GM21529 (cell line): ENCODE results near the gene DACT3.

ENCODE experiments used
- ATAC-seq: cut with Tn5 transposase; IDR thresholded peaks from one replicate; pipeline ENCODE4 v1.9.1; 2021; ENCODE audit not compliant: unreplicated experiment

DACT3 gene

DNA sequence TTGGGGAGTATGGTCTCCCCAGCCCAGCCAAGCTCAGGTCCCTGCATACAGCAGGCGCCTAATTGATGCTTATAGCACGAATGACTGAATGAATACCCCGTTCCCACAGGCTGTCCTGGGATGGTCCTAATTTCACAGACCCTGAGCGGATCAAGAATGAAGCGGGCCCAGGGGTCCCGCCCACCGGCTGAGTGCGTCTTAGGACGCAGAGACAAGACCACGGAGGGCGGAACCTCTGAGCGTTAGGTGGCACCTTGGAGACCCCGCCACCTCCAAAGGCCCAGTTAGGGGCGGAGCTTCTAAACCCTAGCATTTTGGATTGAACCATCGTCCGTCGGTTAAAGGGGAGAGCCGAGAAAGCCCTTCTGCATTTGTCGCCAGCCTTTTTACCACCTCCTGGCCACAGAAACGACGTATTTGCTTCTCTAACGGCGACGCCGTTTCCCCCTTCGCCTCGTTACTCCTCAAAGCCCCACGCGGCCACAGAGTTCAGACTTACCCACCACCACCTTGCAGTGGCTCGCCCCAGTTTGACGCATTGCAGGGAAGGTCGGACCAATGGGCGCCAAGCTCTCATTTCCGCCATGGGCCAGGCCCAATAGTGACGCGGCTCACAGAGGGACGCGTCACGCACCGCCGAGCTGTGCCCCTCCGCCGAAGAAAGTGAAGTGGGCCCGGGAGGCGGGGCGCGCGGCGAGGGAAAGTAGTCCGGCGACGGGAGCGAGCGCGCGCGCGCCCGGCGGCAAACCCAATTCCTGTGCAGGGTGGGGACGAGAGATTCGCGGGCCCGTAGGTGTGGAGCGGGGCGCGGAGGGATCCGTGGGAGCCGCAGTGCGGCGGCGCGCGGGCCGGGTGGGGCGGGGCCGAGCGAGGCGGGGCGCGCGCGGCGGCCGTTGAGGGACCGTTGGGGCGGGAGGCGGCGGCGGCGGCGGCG lies 60.3 kb downstream of the DACT3 start:
- peak; percentile 78 for ATAC-seq

DNA sequence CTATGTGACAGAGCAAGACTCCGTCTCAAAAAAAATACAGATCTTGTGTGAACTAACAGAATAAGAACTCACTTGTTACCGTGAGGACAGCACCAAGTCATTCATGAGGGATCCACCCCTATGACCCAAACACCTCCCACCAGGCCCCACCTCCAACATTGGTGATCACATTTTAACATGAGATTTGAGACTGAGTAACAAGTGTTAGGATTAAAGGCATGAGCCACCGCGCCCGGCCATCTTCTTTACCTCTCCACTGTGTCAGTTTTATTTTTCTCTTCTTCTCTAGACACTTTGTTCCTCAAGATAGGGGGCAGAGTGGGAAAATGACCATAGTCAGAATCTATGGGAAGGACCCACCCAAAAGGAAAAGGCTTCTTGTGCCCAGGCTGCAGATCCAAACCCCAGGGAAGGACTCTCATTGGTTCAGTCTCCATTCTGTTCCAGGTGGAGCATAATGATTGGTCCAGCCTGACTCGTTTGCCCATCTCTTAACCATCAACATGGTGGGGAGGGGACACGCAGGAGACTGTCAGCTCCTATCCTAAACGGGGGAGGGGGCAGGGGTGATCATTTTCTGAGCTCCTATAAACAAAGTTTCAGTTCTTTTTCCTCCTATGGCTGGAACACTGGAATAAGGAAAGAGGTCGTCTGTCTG lies 61.1 kb downstream of the DACT3 start:
- ATAC-seq, result no peak

DNA sequence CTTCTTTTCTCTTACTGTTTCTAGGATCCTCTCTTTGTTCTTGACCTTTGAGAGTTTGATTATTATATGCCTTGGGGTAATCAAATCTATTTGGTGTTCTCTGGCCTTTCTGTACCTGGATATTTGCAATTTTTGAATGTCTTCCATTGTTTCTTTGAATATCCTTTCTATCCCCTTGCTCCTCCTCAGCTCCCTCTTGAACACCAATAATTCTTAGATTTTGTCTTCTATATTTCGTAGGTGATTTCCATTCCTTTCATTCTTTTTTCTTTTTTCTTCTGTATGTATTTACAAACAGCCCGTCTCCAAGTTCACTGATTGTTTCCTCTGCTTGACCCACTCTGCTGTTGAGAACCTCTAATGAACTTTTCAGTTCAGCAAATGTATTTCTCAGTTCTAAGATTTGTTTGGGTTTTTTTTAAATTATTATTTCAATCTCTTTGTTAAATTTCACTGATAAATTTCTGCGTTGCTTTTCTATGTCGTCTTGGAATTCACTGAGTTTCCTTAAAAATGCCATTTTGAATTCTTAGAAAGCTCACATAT lies 62.5 kb downstream of the DACT3 start:
- ATAC-seq, result no peak
